SK-N-SH (cell line): Measurements from ENCODE around the gene ERC2. TPM values are rescaled to one million over a fixed set of nuclear protein-coding genes. Genes with fewer than 3 reads are reported as not detected.

Experiments
- CTCF ChIA-PET: fragments of 300-600, 350-600 bp; formaldehyde crosslinking; extraction: SDS; loops from one replicate; lab custom pipeline; 2021; lab: Yijun Ruan, JAX
- POLR2A ChIA-PET: fragments of 350-600 bp; sonication (Branson Sonifier 250); formaldehyde crosslinking; extraction: SDS; loops from one replicate; lab custom pipeline; 2020; ENCODE audit warnings: antibody characterized with exemption, inconsistent platforms; lab: Yijun Ruan, JAX
- DNase-seq: peaks from one replicate; pipeline ENCODE4 v3.0.0; 2012
- H2AFZ ChIP-seq: fragments of 200-600 bp; sonication (generic); 2 replicates; pipeline ENCODE4 v1.8.1; 2016; ENCODE audit warnings: antibody characterized with exemption, mild to moderate bottlenecking, low read depth
- H3F3A ChIP-seq: fragments of 200-600 bp; sonication (generic); replicated peaks from 2 replicates; pipeline ENCODE3; 2016; ENCODE audit warnings: antibody characterized with exemption, mild to moderate bottlenecking; ENCODE audit not compliant: insufficient read depth
- H3K27ac ChIP-seq, 2 experiments: fragments of 200-500 bp in 1 of 2; fragments of 200-600 bp in 1 of 2; sonication (Bioruptor generic) in 1 of 2; sonication (generic), shearing (Covaris generic) in 1 of 2; 2 replicates each; pipeline versions ENCODE4 v1.5.1 to v1.6.1; 2014 to 2016; ENCODE audit warnings: low read depth in 2 of 2, inconsistent platforms in 1 of 2, low read length in 1 of 2, mild to moderate bottlenecking in 1 of 2, mixed read lengths in 1 of 2
- H3K27me3 ChIP-seq: fragments of 200-600 bp; sonication (generic), shearing (Covaris generic); 2 replicates; pipeline ENCODE4 v1.6.1; 2016; ENCODE audit warnings: mixed run types; ENCODE audit not compliant: insufficient read depth
- H3K36me3 ChIP-seq, 2 experiments: fragments of 200-500 bp in 1 of 2; fragments of 200-600 bp in 1 of 2; sonication (Bioruptor generic) in 1 of 2; sonication (generic) in 1 of 2; replicated peaks in 1 of 2; 2 replicates each; pipeline versions ENCODE3 to v1.5.1; 2014 to 2016; ENCODE audit warnings: low read length in 1 of 2, mild to moderate bottlenecking in 1 of 2; ENCODE audit not compliant: insufficient read depth in 2 of 2, control insufficient read depth in 1 of 2
- H3K4me1 ChIP-seq, 2 experiments: fragments of 200-500 bp in 1 of 2; fragments of 200-600 bp in 1 of 2; sonication (Bioruptor generic) in 1 of 2; sonication (generic), shearing (Covaris generic) in 1 of 2; 2 replicates each; pipeline versions ENCODE4 v1.5.1 to v1.6.1; 2014 to 2016; ENCODE audit warnings: low read depth in 1 of 2, low read length in 1 of 2, mixed run types in 1 of 2; ENCODE audit not compliant: insufficient read depth in 2 of 2, control insufficient read depth in 1 of 2
- H3K4me2 ChIP-seq: fragments of 200-600 bp; sonication (generic), shearing (Covaris generic); 2 replicates; pipeline ENCODE4 v1.6.1; 2017; ENCODE audit warnings: mixed run types
- H3K4me3 ChIP-seq, 2 experiments: fragments of 200-500 bp in 1 of 2; fragments of 200-600 bp in 1 of 2; sonication (Bioruptor generic) in 1 of 2; sonication (generic), shearing (Covaris generic) in 1 of 2; 2 replicates each; pipeline versions ENCODE4 v1.5.1 to v1.8.1; 2014 to 2016; ENCODE audit warnings: low read depth in 2 of 2, inconsistent platforms in 1 of 2, low read length in 1 of 2, mild to moderate bottlenecking in 1 of 2, mixed read lengths in 1 of 2, moderate library complexity in 1 of 2
- H3K79me2 ChIP-seq: fragments of 200-600 bp; sonication (generic); 2 replicates; pipeline ENCODE4 v1.8.1; 2017; ENCODE audit warnings: mild to moderate bottlenecking; ENCODE audit not compliant: insufficient read depth
- H3K9ac ChIP-seq: fragments of 200-600 bp; sonication (generic); 2 replicates; pipeline ENCODE4 v1.6.1; 2017; ENCODE audit warnings: mixed run types
- H3K9me2 ChIP-seq: fragments of 200-600 bp; sonication (generic); 2 replicates; pipeline ENCODE4 v1.6.1; 2017; ENCODE audit warnings: mixed run types
- H3K9me3 ChIP-seq: fragments of 200-600 bp; sonication (generic); 2 replicates; pipeline ENCODE4 v1.6.1; 2017; ENCODE audit warnings: mixed run types, mild to moderate bottlenecking, moderate library complexity
- H4K20me1 ChIP-seq: fragments of 200-600 bp; sonication (generic); 2 replicates; pipeline ENCODE4 v1.6.1; 2017; ENCODE audit warnings: mild to moderate bottlenecking, mixed run types; ENCODE audit not compliant: insufficient read depth
- CTCF ChIP-seq: fragments of 200-600 bp; sonication (generic); IDR thresholded peaks from 2 replicates; pipeline ENCODE4 v1.6.1; 2017; ENCODE audit warnings: antibody characterized with exemption, mild to moderate bottlenecking, moderate library complexity
- GABPA ChIP-seq: IDR thresholded peaks from 2 replicates; pipeline ENCODE4 v1.4.0; 2012; ENCODE audit warnings: low read depth, mild to moderate bottlenecking
- JUND ChIP-seq: IDR thresholded peaks from 2 replicates; pipeline ENCODE4 v1.4.0; 2012
- MXI1 ChIP-seq: IDR thresholded peaks from 2 replicates; pipeline ENCODE4 v1.6.1; 2012; ENCODE audit warnings: mild to moderate bottlenecking, low read depth, low read length, improper control_type of control experiment
- NRF1 ChIP-seq: IDR thresholded peaks from 2 replicates; pipeline ENCODE4 v1.6.1; 2012; ENCODE audit warnings: low read depth, mild to moderate bottlenecking, low read length
- PBX3 ChIP-seq: IDR thresholded peaks from 2 replicates; pipeline ENCODE4; 2012
- RAD21 ChIP-seq: IDR thresholded peaks from 2 replicates; pipeline ENCODE4 v1.6.1; 2012; ENCODE audit warnings: mild to moderate bottlenecking, low read length
- SIN3A ChIP-seq: IDR thresholded peaks from 2 replicates; pipeline ENCODE4 v1.6.1; 2012; ENCODE audit warnings: low read depth, mild to moderate bottlenecking, low read length, moderate library complexity, borderline replicate concordance
- TAF1 ChIP-seq: IDR thresholded peaks from 2 replicates; pipeline ENCODE4 v1.6.1; 2012; ENCODE audit warnings: low read depth, mild to moderate bottlenecking, low read length, moderate library complexity, borderline replicate concordance
- USF2 ChIP-seq: fragments of 150-350 bp; IDR thresholded peaks from 2 replicates; pipeline ENCODE4 v1.6.1; 2017; ENCODE audit warnings: antibody characterized with exemption, low read length, low read depth, borderline replicate concordance
- WGBS: methylation state at CpG from one replicate; pipeline ENCODE4 v1.1.6; 2017; ENCODE audit warnings: low lambda C conversion rate; 5-methylcytosine and 5-hydroxymethylcytosine counted together
- polyA plus RNA-seq, 3 experiments: library from polyadenylated mRNA; depleted of rRNA; stranded (reverse); fragments of >200 nt; gene quantifications; 2 replicates each; pipeline ENCODE4 v1.2.3, GENCODE V29; 2012
- TF ChIP-seq, protein P1 (sequence below): IDR thresholded peaks from 2 replicates; pipeline ENCODE4 v1.6.1; 2012; ENCODE audit warnings: mild to moderate bottlenecking, low read depth, low read length, moderate library complexity

The ERC2 gene
- polyA plus RNA-seq, 1 of the 3 experiments (the other 2 are of a cell fraction) = 1.6 TPM

DNA sequence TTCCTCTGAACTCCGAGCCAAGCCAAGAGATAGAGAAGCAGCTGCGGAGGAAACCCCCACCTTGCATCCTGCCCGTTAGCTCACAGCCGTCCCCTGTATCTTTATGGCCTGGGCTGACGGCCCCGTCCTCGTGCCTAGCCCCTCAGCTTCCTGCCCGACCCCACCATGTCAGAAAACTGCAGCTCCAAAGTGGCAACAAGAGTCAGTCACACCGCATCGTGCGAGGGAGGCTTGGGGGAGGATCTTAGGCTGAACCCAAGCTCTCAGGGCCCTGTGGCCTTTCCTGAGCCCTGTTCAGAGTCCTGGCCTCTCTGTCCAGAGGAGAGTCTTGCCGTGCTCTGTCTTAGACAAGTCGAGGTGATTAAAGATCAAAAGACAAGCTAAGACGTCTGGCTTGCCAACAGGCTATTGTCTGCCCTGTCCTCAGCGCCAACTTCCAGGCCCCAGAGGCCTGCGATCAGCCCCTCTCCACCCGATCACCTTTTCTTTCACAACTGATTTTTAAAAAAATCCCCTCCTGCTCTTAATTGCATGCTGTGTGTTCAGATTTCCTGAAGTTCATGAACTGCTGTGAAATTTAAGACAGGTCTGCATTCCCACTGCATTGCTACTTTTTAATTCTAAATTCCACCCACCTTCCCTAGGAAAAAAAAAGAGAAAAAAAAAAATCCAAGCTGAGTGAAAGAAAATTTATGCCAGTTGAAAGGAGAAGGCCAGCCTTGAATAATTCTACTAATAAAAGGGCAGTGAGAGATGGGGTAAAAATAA lies 891.5 kb downstream of the ERC2 start:
- no peak for DNase-seq
- Histone ChIP-seq H3K4me1 (no peaks in the 10 kb centered on the region), H3K79me2 (no peaks in the 10 kb centered on the region), H3K9ac (no peak overlapping the region), H3K27ac (no peak overlapping the region), H3K36me3 (no peaks in the 10 kb centered on the region), H3K4me3 (no peak overlapping the region), H3F3A (no peaks in the 10 kb centered on the region), H3K9me2 (no peaks in the 10 kb centered on the region), H3K27me3 (no peaks in the 10 kb centered on the region), H3K4me2 (no peak overlapping the region), H2AFZ (no peak overlapping the region), H3K9me3 (no peaks in the 10 kb centered on the region), H4K20me1 (no peaks in the 10 kb centered on the region)
- WGBS = 73% methylated on average over 15 of the region's 17 CpGs
- POLR2A ChIA-PET = no interaction called here
- no peak for TF ChIP-seq USF2
- TF ChIP-seq, protein P1, sequence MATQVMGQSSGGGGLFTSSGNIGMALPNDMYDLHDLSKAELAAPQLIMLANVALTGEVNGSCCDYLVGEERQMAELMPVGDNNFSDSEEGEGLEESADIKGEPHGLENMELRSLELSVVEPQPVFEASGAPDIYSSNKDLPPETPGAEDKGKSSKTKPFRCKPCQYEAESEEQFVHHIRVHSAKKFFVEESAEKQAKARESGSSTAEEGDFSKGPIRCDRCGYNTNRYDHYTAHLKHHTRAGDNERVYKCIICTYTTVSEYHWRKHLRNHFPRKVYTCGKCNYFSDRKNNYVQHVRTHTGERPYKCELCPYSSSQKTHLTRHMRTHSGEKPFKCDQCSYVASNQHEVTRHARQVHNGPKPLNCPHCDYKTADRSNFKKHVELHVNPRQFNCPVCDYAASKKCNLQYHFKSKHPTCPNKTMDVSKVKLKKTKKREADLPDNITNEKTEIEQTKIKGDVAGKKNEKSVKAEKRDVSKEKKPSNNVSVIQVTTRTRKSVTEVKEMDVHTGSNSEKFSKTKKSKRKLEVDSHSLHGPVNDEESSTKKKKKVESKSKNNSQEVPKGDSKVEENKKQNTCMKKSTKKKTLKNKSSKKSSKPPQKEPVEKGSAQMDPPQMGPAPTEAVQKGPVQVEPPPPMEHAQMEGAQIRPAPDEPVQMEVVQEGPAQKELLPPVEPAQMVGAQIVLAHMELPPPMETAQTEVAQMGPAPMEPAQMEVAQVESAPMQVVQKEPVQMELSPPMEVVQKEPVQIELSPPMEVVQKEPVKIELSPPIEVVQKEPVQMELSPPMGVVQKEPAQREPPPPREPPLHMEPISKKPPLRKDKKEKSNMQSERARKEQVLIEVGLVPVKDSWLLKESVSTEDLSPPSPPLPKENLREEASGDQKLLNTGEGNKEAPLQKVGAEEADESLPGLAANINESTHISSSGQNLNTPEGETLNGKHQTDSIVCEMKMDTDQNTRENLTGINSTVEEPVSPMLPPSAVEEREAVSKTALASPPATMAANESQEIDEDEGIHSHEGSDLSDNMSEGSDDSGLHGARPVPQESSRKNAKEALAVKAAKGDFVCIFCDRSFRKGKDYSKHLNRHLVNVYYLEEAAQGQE = no peak
- CTCF ChIA-PET = interaction anchor here (1.0 kb wide), 1 partner anchor 8 kb away, joined by 3 read pairs; no protein-coding TSS in a partner anchor

GRCh38 chr3:55574671-55575070 lies 893.6 kb downstream of the ERC2 start:
- Histone ChIP-seq H4K20me1 (no peaks in the 10 kb centered on the region), H3K27ac (no peak overlapping the region), H3K4me3 (no peak overlapping the region), H3K27me3 (no peaks in the 10 kb centered on the region), H3K79me2 (no peaks in the 10 kb centered on the region), H3K9ac (no peak overlapping the region), H3F3A (no peaks in the 10 kb centered on the region), H3K9me3 (no peaks in the 10 kb centered on the region), H3K4me1 (no peaks in the 10 kb centered on the region), H3K9me2 (no peaks in the 10 kb centered on the region), H2AFZ (no peak overlapping the region), H3K4me2 (no peak overlapping the region), H3K36me3 (no peaks in the 10 kb centered on the region)
- TF ChIP-seq JUND = no peak
- TF ChIP-seq GABPA = no peak
- TF ChIP-seq PBX3 = no peak
- no peak for TF ChIP-seq TAF1
- no peak for TF ChIP-seq CTCF
- TF ChIP-seq NRF1 = no peak
- no peak for TF ChIP-seq MXI1
- no peak for TF ChIP-seq SIN3A
- no peak for TF ChIP-seq RAD21
- WGBS = 70% methylated on average over 3 of the region's 3 CpGs
- no peak for DNase-seq
- ChIA-PET CTCF (no interaction called here), POLR2A (no interaction called here)
